HEK293 (cell line): ENCODE measurements around the gene SFN.

Experiments
- HOXA7 ChIP-seq: sonication (generic); formaldehyde crosslinking; IDR thresholded peaks from 2 replicates; pipeline ENCODE4 v1.8.1; 2022; ENCODE audit warnings: missing genetic modification reagents, borderline replicate concordance
- ZNF175 ChIP-seq: fragments of 450-650 bp; formaldehyde crosslinking; IDR thresholded peaks from 2 replicates; pipeline ENCODE4 v1.5.1; 2016; ENCODE audit warnings: missing biosample characterization, missing genetic modification characterization
- TF ChIP-seq, protein P1 (sequence below): fragments of 450-650 bp; formaldehyde crosslinking; IDR thresholded peaks from 2 replicates; pipeline ENCODE4 v1.5.1; 2016; ENCODE audit warnings: missing biosample characterization, missing genetic modification characterization
- TF ChIP-seq, protein P2 (sequence below): fragments of 450-650 bp; formaldehyde crosslinking; conservative IDR thresholded peaks from 2 replicates; pipeline ENCODE4 v1.5.1; 2016; ENCODE audit warnings: low read depth, missing biosample characterization, missing genetic modification characterization
- TF ChIP-seq, protein P3 (sequence below): fragments of 450-650 bp; formaldehyde crosslinking; IDR thresholded peaks from 2 replicates; pipeline ENCODE4 v1.5.1; 2016; ENCODE audit warnings: missing biosample characterization, missing genetic modification characterization

DNA sequence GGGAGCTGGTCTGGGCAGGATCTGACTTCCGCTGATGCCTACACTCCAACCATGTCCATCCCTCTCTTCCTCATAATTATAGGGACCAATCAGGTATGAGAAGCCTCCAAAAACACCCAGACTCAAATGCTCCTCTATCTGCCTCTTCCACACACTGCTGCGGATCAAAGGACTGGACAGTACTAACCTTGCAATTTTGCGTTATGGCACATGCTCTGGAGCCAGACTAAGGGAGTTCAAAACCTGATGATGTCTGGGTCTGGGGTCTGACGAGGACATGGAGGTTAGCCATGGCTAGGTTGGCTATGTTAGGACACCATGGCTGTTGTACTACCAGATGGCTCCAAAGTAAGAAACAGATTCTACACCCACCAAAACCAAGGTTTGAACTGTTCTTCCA, 16.8 kb downstream of the SFN start:
- TF ChIP-seq, protein P1, sequence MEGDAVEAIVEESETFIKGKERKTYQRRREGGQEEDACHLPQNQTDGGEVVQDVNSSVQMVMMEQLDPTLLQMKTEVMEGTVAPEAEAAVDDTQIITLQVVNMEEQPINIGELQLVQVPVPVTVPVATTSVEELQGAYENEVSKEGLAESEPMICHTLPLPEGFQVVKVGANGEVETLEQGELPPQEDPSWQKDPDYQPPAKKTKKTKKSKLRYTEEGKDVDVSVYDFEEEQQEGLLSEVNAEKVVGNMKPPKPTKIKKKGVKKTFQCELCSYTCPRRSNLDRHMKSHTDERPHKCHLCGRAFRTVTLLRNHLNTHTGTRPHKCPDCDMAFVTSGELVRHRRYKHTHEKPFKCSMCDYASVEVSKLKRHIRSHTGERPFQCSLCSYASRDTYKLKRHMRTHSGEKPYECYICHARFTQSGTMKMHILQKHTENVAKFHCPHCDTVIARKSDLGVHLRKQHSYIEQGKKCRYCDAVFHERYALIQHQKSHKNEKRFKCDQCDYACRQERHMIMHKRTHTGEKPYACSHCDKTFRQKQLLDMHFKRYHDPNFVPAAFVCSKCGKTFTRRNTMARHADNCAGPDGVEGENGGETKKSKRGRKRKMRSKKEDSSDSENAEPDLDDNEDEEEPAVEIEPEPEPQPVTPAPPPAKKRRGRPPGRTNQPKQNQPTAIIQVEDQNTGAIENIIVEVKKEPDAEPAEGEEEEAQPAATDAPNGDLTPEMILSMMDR (tag by site-specific recombination) = no peak
- TF ChIP-seq HOXA7 (CRISPR knock-in tag) (no peak), ZNF175 (tag by site-specific recombination) (no peak)
- TF ChIP-seq, protein P2, sequence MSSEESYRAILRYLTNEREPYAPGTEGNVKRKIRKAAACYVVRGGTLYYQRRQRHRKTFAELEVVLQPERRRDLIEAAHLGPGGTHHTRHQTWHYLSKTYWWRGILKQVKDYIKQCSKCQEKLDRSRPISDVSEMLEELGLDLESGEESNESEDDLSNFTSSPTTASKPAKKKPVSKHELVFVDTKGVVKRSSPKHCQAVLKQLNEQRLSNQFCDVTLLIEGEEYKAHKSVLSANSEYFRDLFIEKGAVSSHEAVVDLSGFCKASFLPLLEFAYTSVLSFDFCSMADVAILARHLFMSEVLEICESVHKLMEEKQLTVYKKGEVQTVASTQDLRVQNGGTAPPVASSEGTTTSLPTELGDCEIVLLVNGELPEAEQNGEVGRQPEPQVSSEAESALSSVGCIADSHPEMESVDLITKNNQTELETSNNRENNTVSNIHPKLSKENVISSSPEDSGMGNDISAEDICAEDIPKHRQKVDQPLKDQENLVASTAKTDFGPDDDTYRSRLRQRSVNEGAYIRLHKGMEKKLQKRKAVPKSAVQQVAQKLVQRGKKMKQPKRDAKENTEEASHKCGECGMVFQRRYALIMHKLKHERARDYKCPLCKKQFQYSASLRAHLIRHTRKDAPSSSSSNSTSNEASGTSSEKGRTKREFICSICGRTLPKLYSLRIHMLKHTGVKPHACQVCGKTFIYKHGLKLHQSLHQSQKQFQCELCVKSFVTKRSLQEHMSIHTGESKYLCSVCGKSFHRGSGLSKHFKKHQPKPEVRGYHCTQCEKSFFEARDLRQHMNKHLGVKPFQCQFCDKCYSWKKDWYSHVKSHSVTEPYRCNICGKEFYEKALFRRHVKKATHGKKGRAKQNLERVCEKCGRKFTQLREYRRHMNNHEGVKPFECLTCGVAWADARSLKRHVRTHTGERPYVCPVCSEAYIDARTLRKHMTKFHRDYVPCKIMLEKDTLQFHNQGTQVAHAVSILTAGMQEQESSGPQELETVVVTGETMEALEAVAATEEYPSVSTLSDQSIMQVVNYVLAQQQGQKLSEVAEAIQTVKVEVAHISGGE (tag by site-specific recombination) = no peak
- TF ChIP-seq, protein P3, sequence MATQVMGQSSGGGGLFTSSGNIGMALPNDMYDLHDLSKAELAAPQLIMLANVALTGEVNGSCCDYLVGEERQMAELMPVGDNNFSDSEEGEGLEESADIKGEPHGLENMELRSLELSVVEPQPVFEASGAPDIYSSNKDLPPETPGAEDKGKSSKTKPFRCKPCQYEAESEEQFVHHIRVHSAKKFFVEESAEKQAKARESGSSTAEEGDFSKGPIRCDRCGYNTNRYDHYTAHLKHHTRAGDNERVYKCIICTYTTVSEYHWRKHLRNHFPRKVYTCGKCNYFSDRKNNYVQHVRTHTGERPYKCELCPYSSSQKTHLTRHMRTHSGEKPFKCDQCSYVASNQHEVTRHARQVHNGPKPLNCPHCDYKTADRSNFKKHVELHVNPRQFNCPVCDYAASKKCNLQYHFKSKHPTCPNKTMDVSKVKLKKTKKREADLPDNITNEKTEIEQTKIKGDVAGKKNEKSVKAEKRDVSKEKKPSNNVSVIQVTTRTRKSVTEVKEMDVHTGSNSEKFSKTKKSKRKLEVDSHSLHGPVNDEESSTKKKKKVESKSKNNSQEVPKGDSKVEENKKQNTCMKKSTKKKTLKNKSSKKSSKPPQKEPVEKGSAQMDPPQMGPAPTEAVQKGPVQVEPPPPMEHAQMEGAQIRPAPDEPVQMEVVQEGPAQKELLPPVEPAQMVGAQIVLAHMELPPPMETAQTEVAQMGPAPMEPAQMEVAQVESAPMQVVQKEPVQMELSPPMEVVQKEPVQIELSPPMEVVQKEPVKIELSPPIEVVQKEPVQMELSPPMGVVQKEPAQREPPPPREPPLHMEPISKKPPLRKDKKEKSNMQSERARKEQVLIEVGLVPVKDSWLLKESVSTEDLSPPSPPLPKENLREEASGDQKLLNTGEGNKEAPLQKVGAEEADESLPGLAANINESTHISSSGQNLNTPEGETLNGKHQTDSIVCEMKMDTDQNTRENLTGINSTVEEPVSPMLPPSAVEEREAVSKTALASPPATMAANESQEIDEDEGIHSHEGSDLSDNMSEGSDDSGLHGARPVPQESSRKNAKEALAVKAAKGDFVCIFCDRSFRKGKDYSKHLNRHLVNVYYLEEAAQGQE (tag by site-specific recombination) = no peak
